RWPE1 (cell line): Measurements from ENCODE around the gene RPL21.

Source experiments
- CTCF ChIA-PET: fragments of 350-600 bp; sonication (Branson Sonifier 250); formaldehyde crosslinking; extraction: SDS; loops from one replicate; lab custom pipeline; 2021; lab: Yijun Ruan, JAX
- POLR2A ChIA-PET: fragments of 400-600 bp; formaldehyde crosslinking; extraction: SDS; loops from one replicate; lab custom pipeline; 2020; ENCODE audit warnings: antibody characterized with exemption; ENCODE audit not compliant: low non-redundant PET; lab: Yijun Ruan, JAX
- DNase-seq: peaks from one replicate; pipeline ENCODE4 v3.0.0; 2012; ENCODE audit warnings: low spot score
- H3K27ac ChIP-seq: fragments of 450-650 bp; 2 replicates; pipeline ENCODE4 v1.5.1; 2017
- CTCF ChIP-seq: fragments of 450-650 bp; conservative IDR thresholded peaks from 2 replicates; pipeline ENCODE4 v1.5.1; 2017; ENCODE audit warnings: low read depth, mild to moderate bottlenecking

RPL21 gene

GRCh38 chr13:27257233-27257568, 5.8 kb downstream of the RPL21 start:
- H3K27ac ChIP-seq, result no peak overlapping the region
- TF ChIP-seq CTCF, result no peak
- DNase-seq, result no peak
- CTCF ChIA-PET, result interaction anchor here (0.6 kb wide), 2 partner anchors 73 to 90 kb away, joined by 3 read pairs; no protein-coding TSS in a partner anchor
- POLR2A ChIA-PET, result interaction anchor here (0.6 to 1.0 kb wide), 5 partner anchors 10 to 63 kb away, joined by 3 to 7 read pairs (median 4); partner anchors contain the start of gene RASL11A

GRCh38 chr13:27257648-27258253, 6.4 kb downstream of the RPL21 start:
- no peak for DNase-seq
- TF ChIP-seq CTCF, result no peak
- ChIA-PET CTCF (no interaction called here), POLR2A (interaction anchor here (0.6 to 1.0 kb wide), 2 partner anchors 20 to 63 kb away, joined by 4 to 5 read pairs; no protein-coding TSS in a partner anchor)
- no peak overlapping the region for H3K27ac ChIP-seq

GRCh38 chr13:27258637-27259386, 7.5 kb downstream of the RPL21 start:
- H3K27ac ChIP-seq, result no peak overlapping the region
- no peak for DNase-seq
- ChIA-PET CTCF (no interaction called here), POLR2A (no interaction called here)
- no peak for TF ChIP-seq CTCF

GRCh38 chr13:27259831-27260230, 8.5 kb downstream of the RPL21 start:
- POLR2A ChIA-PET, result no interaction called here
- DNase-seq, result no peak
- H3K27ac ChIP-seq, result no peak overlapping the region
- CTCF ChIA-PET, result no interaction called here
- TF ChIP-seq CTCF, result no peak

- no peak for DNase-seq
- ChIA-PET POLR2A (no interaction called here), CTCF (no interaction called here)
- H3K27ac ChIP-seq, result no peak overlapping the region
- no peak for TF ChIP-seq CTCF
Measured at GRCh38 chr13:27261396-27261795, 10.0 kb downstream of the RPL21 start.

GRCh38 chr13:27263438-27263837, 12.1 kb downstream of the RPL21 start:
- ChIA-PET POLR2A (no interaction called here), CTCF (interaction anchor here (0.7 kb wide), 2 partner anchors 76 to 412 kb away, joined by 4 to 6 read pairs; no protein-coding TSS in a partner anchor)

More at GRCh38 chr13:27263438-27263837, 12.1 kb downstream of the RPL21 start:
- TF ChIP-seq CTCF, result no peak
- H3K27ac ChIP-seq, result no peak overlapping the region
- DNase-seq, result no peak
